NCI-H1436 treated with DMSO at 0.1 percent for 48 hours (cell line): ENCODE results near the gene GOLM1.
A peak's percentile ranks its signal among the peaks of the same experiment; 100 is the strongest.
"Not testable (repeated sequence)": the region's sequence is repeated elsewhere in the genome, so short reads cannot be mapped to it uniquely, and the experiment has no call there.

Source experiments
- DNase-seq: peaks from one replicate; lab custom pipeline; 2025; lab: John Stamatoyannopoulos, UW

GOLM1 gene, protein sequence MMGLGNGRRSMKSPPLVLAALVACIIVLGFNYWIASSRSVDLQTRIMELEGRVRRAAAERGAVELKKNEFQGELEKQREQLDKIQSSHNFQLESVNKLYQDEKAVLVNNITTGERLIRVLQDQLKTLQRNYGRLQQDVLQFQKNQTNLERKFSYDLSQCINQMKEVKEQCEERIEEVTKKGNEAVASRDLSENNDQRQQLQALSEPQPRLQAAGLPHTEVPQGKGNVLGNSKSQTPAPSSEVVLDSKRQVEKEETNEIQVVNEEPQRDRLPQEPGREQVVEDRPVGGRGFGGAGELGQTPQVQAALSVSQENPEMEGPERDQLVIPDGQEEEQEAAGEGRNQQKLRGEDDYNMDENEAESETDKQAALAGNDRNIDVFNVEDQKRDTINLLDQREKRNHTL

DNA sequence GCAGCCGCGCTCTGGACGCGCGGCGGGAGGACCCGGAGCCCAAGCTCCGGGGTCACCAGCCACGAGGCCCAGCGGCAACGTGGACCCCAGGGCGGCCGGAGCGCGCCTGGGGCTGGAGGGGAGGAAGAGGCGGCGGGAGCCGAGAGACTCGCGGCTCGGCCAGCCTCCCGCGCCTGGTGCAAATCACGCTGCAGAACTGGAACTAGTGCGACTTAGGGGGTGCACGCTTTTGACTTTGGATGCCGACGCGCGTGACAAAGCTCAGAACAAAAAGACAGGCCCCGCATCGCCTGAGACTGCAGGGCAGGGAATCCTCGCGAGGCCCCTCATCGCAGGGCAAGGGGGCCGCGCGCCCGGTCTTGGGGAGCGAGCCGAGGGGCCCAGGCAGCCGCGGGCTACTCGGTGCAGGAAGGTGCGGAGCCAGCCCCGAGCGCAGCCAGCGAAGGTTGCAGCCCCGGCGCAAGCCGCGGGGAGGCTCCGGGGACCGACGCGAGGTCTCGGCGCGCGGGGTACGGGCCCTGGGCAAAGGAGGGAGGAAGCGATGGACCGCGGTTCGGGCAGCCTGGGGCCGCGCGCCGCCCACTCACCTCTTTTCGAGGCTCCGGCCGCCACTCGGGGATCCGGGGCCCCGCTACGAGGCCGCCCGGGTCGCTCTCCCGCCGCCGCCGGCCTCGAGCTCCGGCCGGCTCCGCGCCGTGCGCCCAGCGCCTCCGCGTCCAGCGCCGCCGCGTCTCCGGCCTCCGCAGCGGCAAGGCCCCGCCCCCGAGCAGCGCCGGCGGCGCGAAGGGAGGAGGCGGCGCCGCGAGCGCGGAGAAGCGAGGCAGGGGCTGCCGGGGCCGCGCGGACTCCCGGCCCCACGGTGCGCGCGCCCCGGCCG, at the start of gene GOLM1:
GOLM1 (minus strand) TSS at position 735 of the 877 bp plus-strand sequence. CDS start 20,238 bp downstream, outside the sequence.
- no peak for DNase-seq

DNA sequence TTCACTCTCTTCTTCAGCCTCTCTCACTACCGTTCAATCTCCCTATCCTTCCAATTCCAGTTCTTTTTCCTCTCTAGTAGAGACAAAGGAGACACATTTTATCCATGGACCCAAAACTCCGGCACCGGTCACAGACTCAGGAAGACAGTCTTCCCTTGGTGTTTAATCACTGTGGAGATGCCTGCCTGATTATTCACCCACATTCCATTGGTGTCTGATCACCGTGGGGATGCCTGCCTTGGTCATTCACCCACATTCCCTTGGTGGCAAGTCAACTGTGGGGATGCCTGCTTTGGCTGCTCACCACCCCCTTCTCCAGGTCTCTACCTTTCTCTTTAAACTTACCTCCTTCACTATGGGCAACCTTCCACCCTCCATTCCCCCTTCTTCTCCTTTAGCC, 47.3 kb upstream of the GOLM1 start:
- not testable (repeated sequence) for DNase-seq

DNA sequence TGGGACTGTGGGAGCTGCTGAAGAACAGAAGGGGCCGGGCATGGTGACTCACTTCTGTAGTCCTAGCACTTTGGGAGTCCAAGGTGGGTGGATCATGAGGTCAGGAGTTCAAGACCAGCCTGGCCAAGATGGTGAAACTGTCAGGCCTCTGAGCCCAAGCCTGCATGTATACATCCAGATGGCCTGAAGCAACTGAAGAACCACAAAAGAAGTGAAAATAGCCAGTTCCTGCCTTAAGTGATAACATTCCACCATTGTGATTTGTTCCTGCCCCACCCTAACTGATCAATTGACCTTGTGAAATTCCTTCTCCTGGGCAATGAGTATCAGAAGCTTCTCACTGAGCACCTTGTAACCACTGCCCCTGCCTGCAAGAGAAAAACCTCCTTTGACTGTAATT, 46.6 kb upstream of the GOLM1 start:
- DNase-seq, result not testable (repeated sequence)

DNA sequence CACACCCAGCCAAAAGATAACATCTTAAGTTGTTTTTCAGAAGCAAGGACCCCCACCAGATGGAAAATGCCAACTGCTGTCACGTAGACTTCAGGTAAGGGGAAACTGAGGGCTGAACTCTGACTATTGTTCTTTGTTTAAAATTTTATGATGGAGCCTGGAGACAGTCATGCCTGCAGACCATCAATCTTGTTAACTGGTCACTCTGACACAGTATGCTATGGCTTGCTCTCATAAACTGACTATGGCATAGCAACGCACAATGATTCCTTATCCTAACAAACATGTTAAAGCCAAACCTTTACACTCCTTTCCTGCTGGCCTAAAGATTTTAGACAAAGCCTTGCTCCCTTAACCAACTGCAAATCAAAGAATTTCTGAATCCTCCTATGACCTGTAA, 43.6 kb upstream of the GOLM1 start:
- no peak for DNase-seq

DNA sequence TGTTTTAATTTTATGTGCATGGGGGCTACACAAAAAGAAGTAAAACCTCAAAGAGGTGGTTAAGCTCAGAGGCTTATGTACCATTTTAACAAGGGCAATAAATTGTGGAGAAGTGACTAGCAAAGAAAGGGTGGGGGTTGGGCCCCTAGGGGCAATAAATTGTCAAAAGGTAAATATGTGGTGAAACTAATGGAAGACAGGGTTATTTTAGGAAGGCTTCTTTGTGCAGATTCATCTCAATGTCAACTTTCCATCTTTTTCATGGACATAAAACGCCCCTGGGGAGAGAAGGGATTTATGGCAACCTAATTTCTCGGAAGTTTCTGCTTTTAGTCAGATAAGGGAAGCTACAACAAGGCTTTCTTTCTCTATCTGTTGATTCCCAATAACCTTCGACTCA, 42.5 kb upstream of the GOLM1 start:
- DNase-seq, result no peak

DNA sequence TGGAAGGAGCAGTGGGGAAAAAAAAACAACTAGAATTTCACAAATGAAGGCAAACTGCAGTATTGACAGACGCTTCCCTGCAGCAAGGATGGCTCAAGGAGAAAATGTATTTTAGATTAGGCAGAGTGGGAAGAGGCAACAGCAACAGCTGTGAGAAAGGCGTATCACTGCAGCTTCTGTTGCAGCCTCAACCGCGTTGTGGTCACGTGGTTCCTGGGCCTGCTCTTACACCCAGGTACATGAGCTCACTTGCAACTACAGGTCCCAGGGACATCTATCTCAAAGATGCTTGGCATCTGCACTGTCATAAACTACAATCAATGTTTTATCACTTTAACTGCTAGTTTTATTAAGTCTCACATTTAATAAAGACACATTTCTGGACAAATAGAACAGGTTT, 36.0 kb upstream of the GOLM1 start:
- no peak for DNase-seq

DNA sequence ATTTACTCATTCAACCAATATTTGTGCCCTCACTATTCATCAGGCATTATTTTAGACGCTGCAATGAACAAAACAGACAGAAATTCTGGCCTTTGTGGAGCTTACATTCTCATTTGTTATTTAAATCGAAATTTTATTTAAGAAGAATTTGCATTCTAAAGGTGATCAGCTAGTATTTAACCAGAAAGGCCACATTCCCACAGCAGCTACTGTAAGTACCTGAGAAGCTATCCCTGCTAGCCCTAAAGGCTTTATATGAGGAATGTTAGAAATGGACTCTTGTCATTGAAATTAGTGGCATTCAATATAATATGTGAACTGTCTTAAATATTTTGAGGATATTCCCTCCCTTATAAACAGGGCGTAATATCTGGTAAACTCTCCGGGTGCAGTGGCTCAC, 35.0 kb upstream of the GOLM1 start:
- no peak for DNase-seq

DNA sequence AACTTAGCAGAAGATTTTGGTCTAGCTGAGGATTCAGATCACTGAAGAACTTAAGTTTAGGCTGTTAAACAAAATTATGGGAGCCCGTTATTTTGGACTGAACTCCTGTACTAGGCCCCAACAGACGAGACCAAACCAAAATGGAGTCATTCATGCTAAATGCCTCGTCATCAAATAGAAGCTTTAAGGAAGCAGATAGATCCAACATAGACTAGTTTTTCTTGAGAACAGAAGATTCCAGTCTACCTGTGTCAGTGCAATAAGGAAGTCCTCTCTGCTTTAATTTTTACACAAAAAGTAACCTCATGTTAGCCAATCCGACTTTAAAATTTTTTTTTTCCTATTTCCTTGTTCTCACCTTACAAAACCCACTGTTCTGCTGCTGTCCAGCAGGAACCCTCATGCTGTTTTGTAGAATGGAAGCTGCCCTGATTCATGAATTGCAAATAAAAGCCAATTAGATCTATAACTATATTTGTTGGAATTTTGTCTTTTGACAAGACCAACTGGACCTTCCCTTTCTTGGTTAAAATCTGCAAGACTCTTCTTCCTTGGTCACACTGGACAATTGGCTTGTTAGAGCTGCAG, 29.0 kb upstream of the GOLM1 start:
- DNase-seq, result no peak

DNA sequence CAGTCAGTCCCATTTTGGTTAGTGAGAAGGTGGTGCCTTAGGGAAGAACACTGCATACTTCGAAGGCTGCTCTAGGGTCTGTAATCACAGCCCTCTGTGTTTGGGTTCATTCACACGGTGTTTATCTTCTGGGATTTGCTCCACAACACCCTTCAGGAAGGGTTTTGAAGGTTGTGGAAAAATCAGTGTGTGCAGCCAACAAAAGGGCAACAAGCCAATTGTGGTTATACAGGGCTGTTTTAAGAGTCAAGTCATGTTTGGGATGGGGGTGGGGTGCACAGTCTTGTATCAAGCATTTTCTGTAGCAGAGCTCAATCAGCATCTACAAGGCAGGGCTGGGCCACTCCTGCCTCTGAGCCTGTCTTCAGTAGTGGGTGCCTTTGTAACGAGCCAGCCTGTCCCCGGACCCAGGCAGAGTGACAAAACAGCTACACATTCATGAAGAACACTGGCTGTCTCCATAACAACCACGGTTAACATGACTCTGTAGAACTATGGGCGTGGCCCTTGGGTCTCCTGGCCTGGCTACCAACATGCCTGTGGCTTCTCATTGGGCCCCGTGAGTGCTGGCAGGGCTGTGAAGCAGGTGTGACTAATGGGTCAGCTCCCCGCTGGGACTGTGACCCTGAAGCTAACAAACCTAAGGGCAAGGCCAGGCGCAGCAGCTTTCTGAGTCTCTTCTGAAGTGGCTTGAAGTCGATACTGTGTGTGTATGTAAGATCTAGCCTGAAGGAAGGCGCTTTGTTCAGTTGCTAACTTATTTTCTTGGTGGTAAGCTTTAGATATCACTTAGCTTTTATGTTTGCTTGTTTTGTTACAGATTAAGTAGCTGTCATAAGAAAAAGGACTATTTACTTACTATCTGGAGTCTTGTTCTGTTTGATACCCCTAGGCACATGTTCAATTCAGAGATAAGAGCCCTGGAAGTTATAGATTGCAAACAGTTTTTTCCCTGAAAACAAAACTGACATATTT, 27.9 kb upstream of the GOLM1 start:
- DNase-seq, result peak; percentile 96

DNA sequence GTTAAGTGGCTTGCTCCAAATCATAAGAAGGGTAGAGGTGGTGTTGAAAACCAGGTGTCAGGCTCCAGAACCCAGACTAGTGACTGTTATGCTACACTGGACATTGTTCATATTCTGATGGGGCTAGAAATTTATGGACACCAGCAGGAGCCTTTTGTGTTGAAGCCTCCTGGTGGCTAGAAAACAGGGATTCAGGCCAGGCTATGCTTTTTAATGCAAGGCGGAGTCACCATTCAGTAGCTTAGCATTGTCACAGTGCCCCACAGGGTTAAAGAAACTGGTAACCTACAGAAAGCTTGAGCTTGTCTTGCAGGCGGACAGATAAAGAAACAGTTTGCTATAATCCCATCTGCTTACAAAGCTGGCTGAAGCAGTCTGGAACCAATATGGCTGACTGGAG, 23.0 kb upstream of the GOLM1 start:
- no peak for DNase-seq

DNA sequence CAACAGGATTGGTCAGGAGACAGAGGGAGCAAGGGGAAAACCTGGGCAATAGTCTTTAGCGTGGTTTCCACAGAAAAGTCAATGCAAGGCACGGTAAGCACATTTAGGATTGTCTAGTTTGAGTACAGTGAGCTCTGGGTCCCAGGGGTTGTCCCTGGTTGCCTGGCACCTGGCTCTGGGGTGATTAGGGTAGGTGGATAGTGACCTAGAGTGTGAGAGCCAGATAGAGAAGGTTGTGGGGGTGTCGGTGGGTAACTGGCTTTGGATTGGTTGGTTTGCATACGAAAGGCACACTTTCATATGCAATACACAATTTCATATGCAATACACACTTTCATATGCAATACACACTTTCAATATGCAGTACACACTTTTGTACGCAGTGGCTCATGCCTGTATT, 20.1 kb upstream of the GOLM1 start:
- DNase-seq, result no peak

DNA sequence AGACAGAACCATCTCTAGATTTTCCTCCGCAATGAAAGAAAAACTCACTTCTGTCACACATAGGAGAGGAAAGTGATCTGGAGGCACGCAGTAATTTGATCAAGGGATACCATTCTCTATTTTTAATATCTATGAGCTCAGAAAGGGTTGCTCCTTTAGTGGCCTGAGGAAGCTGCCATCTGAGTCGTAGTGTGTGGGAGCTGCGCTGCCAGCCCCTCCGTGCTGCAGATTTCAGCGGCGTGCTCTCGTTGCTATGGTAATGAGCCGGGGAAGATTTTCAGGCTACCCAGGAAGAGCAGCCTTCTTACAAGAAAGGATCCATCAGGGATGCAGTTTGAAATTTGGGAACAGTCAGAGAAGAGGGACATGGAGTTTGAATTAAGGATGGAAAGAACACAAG, 17.1 kb upstream of the GOLM1 start:
- DNase-seq, result no peak

DNA sequence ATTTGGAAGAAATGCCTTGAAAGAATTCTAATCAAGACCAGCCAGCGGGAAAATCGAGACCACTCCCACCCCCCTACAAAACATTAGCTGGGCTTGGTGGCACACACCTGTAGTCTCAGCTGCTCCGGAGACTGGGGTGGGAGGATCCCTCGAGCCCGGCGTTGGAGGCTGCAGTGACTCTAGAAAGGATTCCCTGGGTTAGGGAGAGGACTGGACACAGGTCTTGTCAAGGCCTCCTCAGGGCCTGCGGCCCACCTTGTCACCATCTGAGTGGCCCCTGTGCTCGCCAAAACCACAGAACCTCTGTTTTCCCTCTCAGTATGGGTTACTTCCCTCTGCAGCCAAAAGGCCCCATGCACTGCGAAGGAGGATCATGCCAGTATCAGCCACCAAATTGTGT, 16.5 kb upstream of the GOLM1 start:
- no peak for DNase-seq

DNA sequence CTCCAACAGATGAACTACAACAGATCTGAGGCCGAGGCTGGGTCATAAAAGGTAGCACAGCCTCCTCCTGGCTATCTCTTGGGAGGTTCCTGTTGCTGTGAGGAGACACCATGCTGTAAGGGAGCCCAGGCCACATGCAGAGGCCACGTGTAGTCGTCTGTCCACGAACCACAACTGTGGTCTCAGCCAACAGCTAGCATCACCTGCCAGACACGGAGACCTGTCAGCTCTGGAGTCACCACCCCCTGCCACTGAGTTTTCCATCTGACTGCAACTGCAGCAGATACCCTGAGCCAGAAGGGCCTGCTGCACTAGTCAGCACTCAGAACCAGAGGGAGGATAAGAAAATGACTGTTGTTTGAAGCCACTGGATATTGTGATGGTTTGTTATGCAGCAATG, 12.7 kb upstream of the GOLM1 start:
- DNase-seq, result no peak

DNA sequence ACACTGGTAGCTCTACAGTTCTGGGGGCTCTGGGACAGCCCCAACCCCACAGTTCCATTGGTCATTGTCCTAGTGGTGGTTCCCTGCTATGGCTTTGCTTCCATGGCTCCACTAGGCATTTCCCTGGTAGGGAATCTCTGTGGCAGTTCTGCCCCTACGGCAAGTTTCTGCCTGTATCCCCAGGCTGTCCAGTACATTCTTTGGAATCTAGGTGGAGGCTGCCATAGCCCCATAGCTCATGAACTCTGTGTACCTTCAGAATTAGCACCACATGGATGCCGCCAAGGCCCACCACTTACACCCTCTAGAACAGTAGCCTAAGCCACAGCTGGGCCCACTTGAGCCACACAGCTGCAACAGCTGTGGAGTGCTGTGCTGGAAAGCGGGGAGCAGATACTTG, 3.3 kb upstream of the GOLM1 start:
- no peak for DNase-seq

DNA sequence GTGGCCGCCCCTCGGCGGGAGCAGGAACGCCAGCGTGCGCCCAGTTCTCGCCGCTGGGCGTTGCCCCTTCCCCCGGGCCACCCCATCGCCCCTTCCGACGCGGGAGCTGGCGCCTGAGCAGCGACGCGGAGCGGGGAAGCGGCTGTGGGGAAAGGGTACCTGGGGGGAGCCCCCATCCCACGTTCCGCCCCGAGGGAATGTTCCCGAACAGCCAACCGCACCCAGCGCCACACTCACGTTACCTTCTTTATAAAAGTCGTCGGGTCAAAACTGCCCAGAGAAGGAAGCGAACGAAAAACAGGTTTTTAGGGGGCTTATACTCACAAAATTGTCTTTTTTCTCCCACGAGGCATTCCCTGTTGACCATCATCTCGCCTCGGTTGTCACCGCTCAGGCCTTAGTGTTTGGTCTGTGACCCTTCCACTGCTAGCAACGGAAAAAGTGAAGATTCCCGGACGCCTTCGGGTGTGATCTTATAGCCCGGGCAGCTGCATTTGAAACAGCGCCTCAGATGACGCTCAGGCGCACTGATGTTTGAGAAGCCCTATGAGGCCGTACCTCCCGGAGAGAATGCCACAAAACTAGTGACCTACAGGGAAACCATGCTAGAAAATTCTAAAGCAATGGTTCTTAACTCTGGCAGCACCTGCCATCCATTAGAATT, 475 bp upstream of the GOLM1 start:
- no peak for DNase-seq

DNA sequence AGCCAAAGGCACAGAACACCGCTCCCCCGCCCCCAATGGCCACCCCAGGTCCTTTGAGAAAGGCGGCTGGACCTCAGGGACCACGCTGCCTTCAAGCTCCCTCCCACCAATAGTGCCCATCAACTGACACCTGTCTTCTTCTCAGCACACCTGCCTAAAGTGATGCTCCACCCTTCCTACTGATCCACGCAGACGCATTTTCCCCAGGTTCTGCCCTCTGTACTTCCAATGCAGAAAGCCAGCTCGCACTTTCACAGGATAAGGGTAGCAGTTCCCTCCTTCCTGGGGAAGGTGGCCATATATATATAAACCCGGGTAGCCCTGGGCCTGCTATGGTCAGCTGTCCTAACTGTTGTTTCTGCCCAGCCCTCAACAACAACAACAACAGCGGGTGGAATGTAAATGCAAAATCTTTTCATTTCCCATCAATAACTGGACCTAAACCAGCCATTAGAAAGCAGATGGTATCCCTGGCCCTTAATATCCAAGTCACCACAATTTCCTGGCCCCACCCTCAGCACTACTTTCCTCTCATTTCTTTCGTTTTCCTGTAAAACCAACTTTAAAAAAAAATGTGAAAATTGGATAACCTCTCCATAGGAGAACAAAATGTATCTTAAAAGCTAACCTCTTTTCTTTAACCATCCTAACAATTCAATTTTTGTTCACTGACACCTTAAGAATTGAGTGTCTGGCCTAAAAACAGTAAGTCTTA, 1.7 kb downstream of the GOLM1 start:
- DNase-seq, result no peak

DNA sequence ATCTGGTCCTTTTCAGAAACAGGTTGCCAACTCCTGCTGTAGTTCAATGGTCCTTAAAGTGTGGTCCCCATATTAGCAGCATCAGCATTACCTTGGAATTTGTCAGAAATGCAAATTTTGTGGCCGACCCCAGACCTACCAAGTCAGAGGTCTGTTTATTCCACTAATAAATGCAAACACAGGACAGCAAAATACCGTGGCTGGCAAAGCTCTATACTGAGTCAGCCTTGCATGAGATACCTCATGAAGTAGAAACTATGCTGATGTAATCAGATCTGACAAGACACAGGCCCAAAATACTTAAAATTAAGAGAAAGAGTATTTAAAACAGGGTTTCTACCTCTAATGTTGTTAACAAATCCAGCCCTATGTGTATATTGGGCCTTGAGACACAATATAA, 3.0 kb downstream of the GOLM1 start:
- no peak for DNase-seq

DNA sequence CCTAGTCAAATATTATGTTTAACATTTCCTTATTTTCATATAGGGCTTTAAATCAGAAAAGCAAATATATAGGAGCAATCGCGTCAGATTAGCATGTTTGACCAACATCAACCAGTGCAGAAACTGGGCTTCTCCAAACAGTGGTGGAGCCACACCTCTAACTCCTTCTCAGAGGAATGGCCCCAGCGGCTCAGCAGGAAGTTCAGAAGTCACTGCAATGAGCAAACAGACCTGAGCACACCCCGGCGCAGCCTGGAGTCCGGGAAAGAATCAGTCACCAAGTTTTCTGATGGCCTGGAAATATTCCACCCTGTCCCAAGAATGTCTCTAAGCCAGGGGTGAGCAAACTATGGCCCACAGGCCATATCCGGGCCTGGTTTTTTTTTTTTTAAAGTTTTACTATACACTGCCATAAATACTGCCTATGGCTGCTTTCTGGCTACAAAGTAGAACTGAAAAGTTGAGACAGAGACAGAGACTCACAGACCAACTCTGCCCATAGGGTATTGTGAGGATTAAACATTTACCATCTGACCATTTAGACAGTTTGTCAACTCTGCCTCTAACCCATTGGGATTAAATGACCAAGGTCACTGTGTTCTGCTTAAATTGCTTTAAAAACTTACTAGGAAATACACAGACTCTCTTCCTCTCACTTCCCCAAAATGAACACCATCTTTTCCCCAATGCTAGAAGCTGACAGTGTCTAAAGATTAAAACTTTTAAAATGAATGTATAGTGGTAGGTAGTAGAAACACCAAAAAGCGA, 5.4 kb downstream of the GOLM1 start:
- DNase-seq, result no peak

DNA sequence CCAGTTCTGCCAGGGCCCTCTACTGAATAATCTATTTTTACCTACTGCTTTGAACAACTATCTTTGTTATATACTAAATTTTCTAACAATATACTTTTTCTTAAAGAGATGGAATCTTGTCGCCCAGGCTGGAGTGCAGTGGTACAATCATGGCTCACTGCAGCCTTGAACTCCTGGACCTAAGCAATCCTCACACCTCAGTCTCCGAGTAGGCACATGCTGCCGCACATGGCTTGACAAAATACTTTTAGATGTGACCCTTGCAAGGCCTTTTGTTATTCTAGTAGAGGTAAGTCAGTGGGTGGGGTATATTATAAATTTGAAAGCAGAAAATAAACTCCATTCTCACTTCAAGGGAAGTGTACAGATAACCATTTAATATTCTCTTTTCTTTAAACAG, 7.9 kb downstream of the GOLM1 start:
- no peak for DNase-seq
